Endothelial cell of umbilical vein (primary cell): Measurements from ENCODE around the gene SIRT3. TPM values are rescaled to one million over a fixed set of nuclear protein-coding genes. Genes with fewer than 3 reads are reported as not detected.

Experiments used
- BruUV-seq: library from RNA; stranded (reverse); fragments of 400-500 nt; replicated peaks from 2 replicates; lab custom pipeline; 2021; lab: Mats Ljungman, UMichigan
- CTCF ChIA-PET: fragments of 300-600, 350-600 bp; sonication (Branson Sonifier 250); formaldehyde crosslinking; loops from one replicate; lab custom pipeline; 2021; ENCODE audit warnings: antibody characterized with exemption, inconsistent platforms; lab: Charles Lee
- POLR2A ChIA-PET: fragments of 300-600, 350-600 bp; sonication (Branson Sonifier 250); formaldehyde crosslinking; loops from one replicate; lab custom pipeline; 2021; ENCODE audit warnings: antibody characterized with exemption, inconsistent platforms; lab: Charles Lee
- DNase-seq: peaks from one replicate; pipeline ENCODE4 v3.0.0-alpha.2; 2011; ENCODE audit warnings: low read depth, low spot score
- FAIRE-seq: peaks from 2 replicates; lab custom pipeline; 2011; peaks lifted over from hg19 to GRCh38; lab: Jason Lieb, UNC
- H2AFZ ChIP-seq: 2 replicates; pipeline ENCODE4 v1.6.0; 2012; ENCODE audit warnings: low read depth, low read length, control low read depth, inconsistent platforms
- H3K27ac ChIP-seq: 2 replicates; pipeline ENCODE4 v1.5.1; 2011; ENCODE audit warnings: low read depth, mild to moderate bottlenecking, control low read depth, low read length, moderate library complexity; ENCODE audit not compliant: insufficient read depth
- H3K27me3 ChIP-seq, 2 experiments: 2 replicates each; pipeline versions ENCODE4 v1.6.0 to v1.6.1; 2011; ENCODE audit warnings: low read length in 2 of 2, mixed read lengths in 1 of 2; ENCODE audit not compliant: control insufficient read depth in 2 of 2, insufficient read depth in 2 of 2
- H3K36me3 ChIP-seq, 2 experiments: 2 replicates in 1 of 2; 3 replicates in 1 of 2; pipeline ENCODE4 v1.5.1; 2011; ENCODE audit warnings: low read length in 2 of 2, mild to moderate bottlenecking in 1 of 2, moderate library complexity in 1 of 2; ENCODE audit not compliant: control insufficient read depth in 2 of 2, insufficient read depth in 2 of 2; ENCODE audit errors: extremely low read depth in 1 of 2
- H3K4me1 ChIP-seq: 3 replicates; pipeline ENCODE4 v1.5.1; 2011; ENCODE audit warnings: mild to moderate bottlenecking, low read length; ENCODE audit not compliant: control insufficient read depth, insufficient read depth; ENCODE audit errors: extremely low read depth
- H3K4me2 ChIP-seq: 2 replicates; pipeline ENCODE4 v1.6.1; 2011; ENCODE audit warnings: low read length, control low read depth, mixed read lengths; ENCODE audit not compliant: insufficient read depth
- H3K4me3 ChIP-seq, 3 experiments: fragments of 200-600 bp in 1 of 3; sonication (generic), shearing (Covaris generic) in 1 of 3; replicated peaks in 1 of 3; 2 replicates each; pipeline ENCODE4 v1.5.1; 2011 to 2016; ENCODE audit warnings: control low read depth in 3 of 3, low read length in 3 of 3, mild to moderate bottlenecking in 2 of 3, inconsistent platforms in 1 of 3, low read depth in 1 of 3, moderate library complexity in 1 of 3; ENCODE audit not compliant: insufficient read depth in 1 of 3
- H3K79me2 ChIP-seq: 2 replicates; pipeline ENCODE4 v1.6.0; 2012; ENCODE audit warnings: low read length, inconsistent platforms; ENCODE audit not compliant: control insufficient read depth, insufficient read depth
- H3K9ac ChIP-seq: replicated peaks from 2 replicates; pipeline ENCODE3; 2011; ENCODE audit warnings: low read length, control low read depth; ENCODE audit not compliant: insufficient read depth; ENCODE audit errors: extremely low read depth
- H3K9me1 ChIP-seq: replicated peaks from 3 replicates; pipeline ENCODE4 v1.6.0; 2011; ENCODE audit warnings: mild to moderate bottlenecking, low read length; ENCODE audit not compliant: control insufficient read depth, insufficient read depth; ENCODE audit errors: extremely low read depth
- H3K9me3 ChIP-seq: replicated peaks from 2 replicates; pipeline ENCODE4 v1.5.1; 2012; ENCODE audit warnings: low read length, inconsistent platforms; ENCODE audit not compliant: control insufficient read depth, insufficient read depth
- H4K20me1 ChIP-seq: replicated peaks from 2 replicates; pipeline ENCODE3; 2011; ENCODE audit warnings: mild to moderate bottlenecking, low read length; ENCODE audit not compliant: control insufficient read depth, insufficient read depth; ENCODE audit errors: extremely low read depth
- CTCF ChIP-seq, 2 donors: IDR thresholded peaks; 1 replicate in 1 of 2; 2 replicates in 1 of 2; pipeline ENCODE4 v1.5.1; 2011; ENCODE audit warnings: low read length in 2 of 2, mild to moderate bottlenecking in 2 of 2, moderate library complexity in 2 of 2, control low read depth in 1 of 2, inconsistent platforms in 1 of 2, low read depth in 1 of 2; ENCODE audit not compliant: insufficient read depth in 1 of 2; ENCODE audit errors: extremely low read depth in 1 of 2
- EZH2 ChIP-seq: IDR thresholded peaks from 2 replicates; pipeline ENCODE4 v1.6.1; 2012; ENCODE audit warnings: borderline replicate concordance, low read depth, mild to moderate bottlenecking, moderate library complexity, low read length, inconsistent platforms; ENCODE audit not compliant: severe bottlenecking
- FOS ChIP-seq: IDR thresholded peaks from 2 replicates; pipeline ENCODE4 v1.6.1; 2011; ENCODE audit warnings: mild to moderate bottlenecking, low read length, moderate library complexity, borderline replicate concordance; ENCODE audit not compliant: insufficient read depth
- GATA2 ChIP-seq: IDR thresholded peaks from 2 replicates; pipeline ENCODE4 v1.7.0; 2011; ENCODE audit warnings: low read depth, mild to moderate bottlenecking, moderate library complexity, mixed read lengths, low read length; ENCODE audit not compliant: insufficient read length, insufficient read depth
- JUN ChIP-seq: IDR thresholded peaks from 2 replicates; pipeline ENCODE4 v1.6.1; 2011; ENCODE audit warnings: borderline replicate concordance, low read depth; ENCODE audit not compliant: insufficient read length, insufficient read depth
- MYC ChIP-seq: IDR thresholded peaks from one replicate; pipeline ENCODE4 v1.6.1; 2011; ENCODE audit warnings: mild to moderate bottlenecking, low read depth, low read length
- POLR2A ChIP-seq: IDR thresholded peaks from 2 replicates; pipeline ENCODE4 v1.6.1; 2012; ENCODE audit warnings: low read depth, mild to moderate bottlenecking, control low read depth, low read length
- POLR2AphosphoS5 ChIP-seq: IDR thresholded peaks from 2 replicates; pipeline ENCODE4 v1.6.1; 2012; ENCODE audit warnings: low read depth, mild to moderate bottlenecking, control low read depth, low read length, moderate library complexity; ENCODE audit not compliant: insufficient read depth
- dilution Hi-C: fragments of 300-500 bp; cut with MboI; formaldehyde crosslinking; loops from one replicate; pipeline ENCODE4 v1.15.0; 2019; ENCODE audit warnings: low sequenced_read_pairs; ENCODE audit not compliant: extremely low pct_ligation_motif_present
- intact Hi-C: fragments of 100-400 bp; cut with micrococcal nuclease; formaldehyde crosslinking; loops from one replicate; pipeline ENCODE4 v1.10.0; 2022
- polyA plus RNA-seq, 4 experiments: library from polyadenylated mRNA; depleted of rRNA in 3 of 4; stranded (reverse) in 3 of 4; unstranded in 1 of 4; fragments of >200 nt; gene quantifications; 2 replicates each; pipeline versions ENCODE4 v1.2.1 to v1.2.3, GENCODE V29; 2011 to 2012; ENCODE audit warnings: missing spikeins in 1 of 4
- total RNA-seq: library from RNA; stranded (reverse); gene quantifications from 2 replicates; pipeline ENCODE4 v1.2.3, GENCODE V29; 2021
- TF ChIP-seq, protein P1 (sequence below): IDR thresholded peaks from 2 replicates; pipeline ENCODE4 v1.6.1; 2011; ENCODE audit not compliant: insufficient read depth, insufficient read length

Gene SIRT3
- total and polyA plus RNA-seq, 2 donors (not counting 3 experiments of a cell fraction or from before 2014, with no cell fraction given): 12.0 to 18.3 TPM

DNA sequence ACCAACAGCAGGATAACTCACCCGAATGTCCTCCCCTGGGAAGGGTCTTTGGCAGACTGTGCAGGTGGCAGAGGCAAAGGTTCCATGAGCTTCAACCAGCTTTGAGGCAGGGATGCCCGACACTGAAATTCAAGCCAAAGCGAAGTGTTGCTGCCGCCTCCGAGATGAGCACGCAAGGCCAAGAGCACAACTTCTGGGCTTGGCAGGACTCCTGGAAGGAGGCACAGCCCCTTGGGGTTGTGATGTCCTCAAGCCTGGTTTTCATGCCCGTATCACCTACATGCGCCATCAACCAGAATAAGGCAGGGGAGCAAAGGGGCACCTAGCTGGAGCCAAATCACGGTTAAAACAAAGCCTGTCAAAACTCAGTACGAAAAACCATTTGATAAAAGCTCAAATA, 5.7 kb downstream of the SIRT3 start:
- Histone ChIP-seq H3K4me3 (no peak overlapping the region), H3K9ac (no peak overlapping the region), H2AFZ (no peak overlapping the region), H3K36me3 (peaks cover 0 to 2% of the 10 kb centered on the region in 2 experiments), H3K9me3 (no peaks in the 10 kb centered on the region), H3K79me2 (no peaks in the 10 kb centered on the region), H3K27me3 (no peaks in the 10 kb centered on the region), H4K20me1 (no peaks in the 10 kb centered on the region), H3K27ac (no peak overlapping the region), H3K4me2 (no peak overlapping the region), H3K9me1 (no peaks in the 10 kb centered on the region), H3K4me1 (peaks cover 2% of the 10 kb centered on the region)
- dilution Hi-C loops: no loop called here
- DNase-seq (no peak), FAIRE-seq (no peak)
- intact Hi-C loops: no loop called here
- TF ChIP-seq CTCF (IDR thresholded peaks at IDR 0.05; ENCODE audit: extremely low read depth in 1 of 2, insufficient read depth in 1 of 2, low read depth in 1 of 2, low read length in 2 of 2) (no peak), FOS (no peak), EZH2 (no peak), MYC (no peak), JUN (no peak), POLR2AphosphoS5 (no peak), GATA2 (no peak), POLR2A (no peak)
- TF ChIP-seq, protein P1, sequence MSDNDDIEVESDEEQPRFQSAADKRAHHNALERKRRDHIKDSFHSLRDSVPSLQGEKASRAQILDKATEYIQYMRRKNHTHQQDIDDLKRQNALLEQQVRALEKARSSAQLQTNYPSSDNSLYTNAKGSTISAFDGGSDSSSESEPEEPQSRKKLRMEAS: no peak
- no TSS peak for BruUV-seq
- CTCF ChIA-PET: interaction anchor here (1.1 to 3.3 kb wide), 3 partner anchors 14 to 22 kb away, joined by 3 to 10 read pairs (median 4); no protein-coding TSS in a partner anchor
- POLR2A ChIA-PET: no interaction called here
